ENCODE data around the gene MRPS6.

The MRPS6 gene

DNA sequence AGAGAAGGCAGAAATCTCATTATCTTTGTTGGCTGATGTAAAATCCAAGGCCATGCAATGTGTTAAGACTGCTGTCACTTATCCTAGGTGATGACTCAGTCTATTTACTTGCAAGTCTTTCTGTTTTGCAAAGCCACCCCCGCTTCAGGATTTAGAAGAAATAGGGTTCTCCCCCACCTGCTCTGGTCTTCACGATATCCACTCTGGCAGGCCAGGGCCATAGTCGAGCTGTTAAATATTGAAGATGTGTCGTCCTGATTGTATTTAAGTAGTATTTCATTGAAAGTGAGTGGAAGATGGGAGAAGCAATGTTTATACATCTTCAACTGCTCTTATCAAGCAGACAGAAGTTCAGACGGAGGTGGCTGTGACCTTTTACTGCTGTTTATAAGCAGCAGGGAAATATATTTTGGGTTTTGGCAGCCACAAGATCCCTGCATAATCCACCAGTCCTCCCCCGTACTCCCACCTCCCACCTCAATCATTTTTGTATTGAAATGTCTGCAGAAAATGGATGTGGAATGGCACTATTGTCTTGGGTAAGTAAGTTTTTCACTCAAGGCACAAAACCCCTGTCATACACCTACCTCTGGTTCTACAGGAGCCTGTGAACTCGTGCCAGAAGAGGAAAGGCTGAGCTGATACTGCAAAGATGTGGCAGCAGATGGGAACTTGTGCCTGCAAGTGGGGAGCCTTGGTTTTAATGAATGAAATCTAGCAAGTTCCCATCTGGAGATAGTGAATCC is 117.4 kb downstream of the MRPS6 start:
- no peak for DNase-seq (ENCODE audit: low read depth in 1 of 2, low spot score in 1 of 2)
- Histone ChIP-seq H3K4me3 (replicated peaks; ENCODE audit: insufficient read depth, low read length) (no peak overlapping the region), H3K27me3 (ENCODE audit: insufficient read depth, poor library complexity, severe bottlenecking) (no peaks in the 10 kb centered on the region), H3K27ac (replicated peaks) (no peak overlapping the region)
- TF ChIP-seq SPI1 (IDR thresholded peaks at IDR 0.05; ENCODE audit: borderline replicate concordance, low read depth) (no peak), REST (IDR thresholded peaks at IDR 0.05; ENCODE audit: insufficient replicate concordance, low read depth) (no peak), GABPA (IDR thresholded peaks at IDR 0.05; ENCODE audit: low read depth) (no peak), POLR2AphosphoS5 (IDR thresholded peaks at IDR 0.05; ENCODE audit: low read depth) (no peak)
- TF ChIP-seq, protein P1, sequence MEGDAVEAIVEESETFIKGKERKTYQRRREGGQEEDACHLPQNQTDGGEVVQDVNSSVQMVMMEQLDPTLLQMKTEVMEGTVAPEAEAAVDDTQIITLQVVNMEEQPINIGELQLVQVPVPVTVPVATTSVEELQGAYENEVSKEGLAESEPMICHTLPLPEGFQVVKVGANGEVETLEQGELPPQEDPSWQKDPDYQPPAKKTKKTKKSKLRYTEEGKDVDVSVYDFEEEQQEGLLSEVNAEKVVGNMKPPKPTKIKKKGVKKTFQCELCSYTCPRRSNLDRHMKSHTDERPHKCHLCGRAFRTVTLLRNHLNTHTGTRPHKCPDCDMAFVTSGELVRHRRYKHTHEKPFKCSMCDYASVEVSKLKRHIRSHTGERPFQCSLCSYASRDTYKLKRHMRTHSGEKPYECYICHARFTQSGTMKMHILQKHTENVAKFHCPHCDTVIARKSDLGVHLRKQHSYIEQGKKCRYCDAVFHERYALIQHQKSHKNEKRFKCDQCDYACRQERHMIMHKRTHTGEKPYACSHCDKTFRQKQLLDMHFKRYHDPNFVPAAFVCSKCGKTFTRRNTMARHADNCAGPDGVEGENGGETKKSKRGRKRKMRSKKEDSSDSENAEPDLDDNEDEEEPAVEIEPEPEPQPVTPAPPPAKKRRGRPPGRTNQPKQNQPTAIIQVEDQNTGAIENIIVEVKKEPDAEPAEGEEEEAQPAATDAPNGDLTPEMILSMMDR (IDR thresholded peaks at IDR 0.05; ENCODE audit: insufficient read depth, low read length) = no peak

- H3K4me3 ChIP-seq (replicated peaks; ENCODE audit: insufficient read depth, low read length) = no peak overlapping the region
These were observed 118.5 kb downstream of the MRPS6 start for GRCh38 chr21:34191876-34192275.

More at GRCh38 chr21:34191876-34192275, 118.5 kb downstream of the MRPS6 start:
- Histone ChIP-seq H3K27ac (replicated peaks) (no peak overlapping the region), H3K27me3 (ENCODE audit: insufficient read depth, poor library complexity, severe bottlenecking) (no peaks in the 10 kb centered on the region)
- TF ChIP-seq REST (IDR thresholded peaks at IDR 0.05; ENCODE audit: insufficient replicate concordance, low read depth) (no peak), POLR2AphosphoS5 (IDR thresholded peaks at IDR 0.05; ENCODE audit: low read depth) (no peak), GABPA (IDR thresholded peaks at IDR 0.05; ENCODE audit: low read depth) (no peak), SPI1 (IDR thresholded peaks at IDR 0.05; ENCODE audit: borderline replicate concordance, low read depth) (no peak)
- TF ChIP-seq, protein P1 (IDR thresholded peaks at IDR 0.05; ENCODE audit: insufficient read depth, low read length) = no peak
- no peak for DNase-seq (ENCODE audit: low read depth in 1 of 2, low spot score in 1 of 2)
